Measurements from ENCODE around the gene CKAP2L.

DNA sequence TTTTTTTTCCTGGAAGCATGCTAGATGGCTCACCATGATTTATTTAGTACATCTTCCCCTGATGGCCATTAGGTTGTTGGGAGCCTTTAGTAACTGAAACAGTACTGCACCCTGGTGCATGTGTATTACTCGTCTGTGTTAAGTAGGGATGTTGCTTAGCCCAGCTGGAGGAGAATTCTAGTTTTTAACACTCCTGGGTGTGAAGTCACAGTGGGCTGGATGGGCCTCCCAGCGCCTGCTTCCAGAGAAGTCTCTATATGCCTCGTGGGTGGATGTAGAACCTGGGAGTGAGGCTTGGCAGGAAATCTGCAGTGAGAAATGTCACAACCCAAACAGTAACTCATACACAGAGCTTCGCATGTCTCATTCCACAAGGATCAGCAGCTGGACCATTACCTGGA, 72.5 kb downstream of the CKAP2L start:
- TF ChIP-seq ARNT (IDR thresholded peaks at IDR 0.05) = no peak
- no peak for TF ChIP-seq FOXA1 (IDR thresholded peaks at IDR 0.05)
